Non-pigmented ciliary epithelial cell (primary cell): ENCODE data around the gene MAST4.
"Not testable (repeated sequence)": the region's sequence is repeated elsewhere in the genome, so short reads cannot be mapped to it uniquely, and the experiment has no call there.

ENCODE experiments used
- DNase-seq: peaks from one replicate; pipeline ENCODE4 v3.0.0-alpha.2; 2010; ENCODE audit warnings: low read depth

Gene MAST4

DNA sequence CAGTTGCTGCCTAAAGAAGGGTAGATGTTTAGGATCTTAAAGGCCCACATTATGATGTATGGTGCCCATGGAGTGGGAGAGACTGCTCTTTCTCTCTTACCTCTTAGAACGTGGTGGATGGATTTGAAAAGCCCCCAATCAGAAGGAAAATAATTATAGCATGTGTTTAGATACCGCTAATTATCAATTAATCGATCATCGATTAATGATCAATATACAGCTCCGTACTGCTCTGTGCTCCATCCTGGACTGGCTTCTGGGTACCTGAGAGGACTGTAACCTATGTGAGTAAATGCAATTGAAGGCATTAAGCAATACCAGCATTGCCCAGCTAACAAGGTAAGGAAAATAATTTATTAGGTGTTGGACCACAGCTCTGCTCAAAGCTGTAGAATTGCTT, 149.1 kb downstream of the MAST4 start:
- DNase-seq: no peak

DNA sequence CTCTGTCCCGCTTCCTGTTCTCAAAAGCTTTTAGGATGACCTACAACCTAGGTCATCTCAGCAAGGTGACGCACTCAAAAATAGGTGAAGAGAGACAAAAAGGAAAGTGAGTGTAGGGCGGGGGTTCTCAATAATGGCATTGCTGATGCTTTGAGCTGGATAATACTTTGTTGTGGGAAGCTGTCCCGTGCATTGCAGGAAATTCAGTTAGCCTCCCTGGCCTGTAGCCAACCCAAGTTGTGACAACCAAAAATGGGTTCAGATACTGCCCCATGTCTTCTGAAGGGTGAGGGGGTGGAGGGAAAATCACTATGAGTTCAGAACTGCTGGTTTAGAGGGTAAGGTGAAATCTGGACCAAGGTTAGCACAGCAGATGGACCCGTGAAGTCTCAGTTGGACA, 151.4 kb downstream of the MAST4 start:
- no peak for DNase-seq

DNA sequence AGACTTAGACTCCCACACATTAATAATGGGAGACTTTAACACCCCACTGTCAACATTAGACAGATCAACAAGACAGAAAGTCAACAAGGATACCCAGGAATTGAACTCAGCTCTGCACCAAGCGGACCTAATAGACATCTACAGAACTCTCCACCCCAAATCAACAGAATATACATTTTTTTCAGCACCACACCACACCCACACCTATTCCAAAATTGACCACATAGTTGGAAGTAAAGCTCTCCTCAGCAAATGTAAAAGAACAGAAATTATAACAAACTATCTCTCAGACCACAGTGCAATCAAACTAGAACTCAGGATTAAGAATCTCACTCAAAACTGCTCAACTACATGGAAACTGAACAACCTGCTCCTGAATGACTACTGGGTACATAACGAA, 156.5 kb downstream of the MAST4 start:
- DNase-seq: not testable (repeated sequence)

DNA sequence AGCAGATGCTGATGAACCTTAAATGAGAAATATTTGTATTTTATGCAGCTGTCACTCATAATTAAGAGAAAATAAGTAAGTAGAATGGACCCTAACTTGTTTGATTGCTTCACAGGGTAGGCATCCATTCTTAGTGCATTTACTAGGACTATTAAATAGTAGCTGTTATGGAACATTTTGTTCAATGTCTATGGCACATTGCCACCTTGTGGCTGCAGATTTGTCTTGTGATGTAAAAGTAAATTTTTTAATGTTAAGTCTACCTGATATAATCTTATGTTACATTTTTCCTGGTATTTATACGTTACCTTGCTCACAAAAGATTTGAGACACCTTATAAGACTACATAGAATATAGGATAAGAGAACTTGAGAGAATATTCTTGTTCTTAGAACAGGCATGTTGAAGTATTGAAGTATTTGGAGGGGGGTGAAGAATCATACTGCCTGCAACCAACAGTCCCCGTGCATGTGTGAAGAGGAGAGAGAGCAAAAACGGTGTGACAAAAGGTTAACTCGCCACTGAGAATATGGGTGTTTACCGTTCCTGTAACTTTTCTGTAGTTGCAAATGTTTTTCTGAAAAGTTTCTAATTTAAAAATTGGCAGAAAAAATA, 161.1 kb downstream of the MAST4 start:
- peak; percentile 31 for DNase-seq

DNA sequence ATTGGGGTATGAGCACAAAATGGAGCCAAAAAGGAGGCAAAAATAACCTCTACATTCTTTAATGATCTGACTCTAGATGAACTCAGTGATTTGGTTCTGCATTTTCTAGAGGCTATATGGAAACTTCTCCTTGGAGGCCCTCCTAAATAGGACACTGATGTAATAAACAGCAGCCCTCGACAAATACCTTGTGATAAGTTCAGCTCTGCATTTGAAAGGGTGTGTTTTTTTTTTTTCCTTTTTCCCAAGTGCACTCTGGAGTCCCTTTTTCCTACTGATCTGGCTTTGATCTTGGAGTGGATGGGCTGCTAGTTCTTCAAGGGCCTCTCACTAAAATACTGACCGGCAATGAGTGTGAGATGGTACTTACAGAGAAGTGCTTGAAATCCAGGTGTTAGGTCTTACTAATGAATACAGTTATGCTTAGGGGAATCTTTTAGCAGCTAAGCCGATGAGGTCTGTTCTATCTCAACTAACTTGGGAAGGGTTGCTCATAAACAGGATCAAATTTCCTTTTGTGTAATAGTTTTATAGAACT, 161.7 kb downstream of the MAST4 start:
- no peak for DNase-seq

DNA sequence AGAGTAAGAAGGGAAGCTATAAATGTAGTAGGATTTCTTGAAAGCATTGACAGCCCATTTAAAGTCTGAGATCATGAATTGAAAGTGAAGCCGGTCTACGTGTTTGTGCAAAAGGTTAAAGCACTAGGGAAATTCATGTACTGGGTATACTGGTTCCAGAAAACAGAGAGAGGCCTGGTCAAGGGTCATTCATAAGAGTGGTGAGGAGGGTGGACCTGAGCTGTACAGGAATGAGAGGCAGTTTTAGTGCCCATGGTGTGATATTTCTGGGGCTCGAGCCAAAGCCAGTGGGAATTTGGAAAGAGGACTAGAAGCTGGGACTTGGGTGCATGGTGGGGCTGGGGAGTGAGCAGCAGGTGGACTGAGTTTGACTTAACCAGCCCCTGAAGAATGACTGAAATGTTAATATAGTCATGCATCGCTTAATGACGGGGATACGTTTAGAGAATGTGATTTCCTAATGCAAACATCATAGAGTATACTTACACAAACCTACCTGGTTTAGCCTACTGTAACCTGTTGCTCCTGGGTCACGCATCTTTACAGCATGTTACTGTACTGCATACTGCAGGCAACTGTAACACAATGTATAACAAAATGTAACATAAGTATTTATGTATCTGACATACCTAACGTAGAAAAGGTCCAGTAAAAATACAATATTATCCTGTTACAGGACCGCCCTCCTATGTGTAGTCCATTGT, 173.0 kb downstream of the MAST4 start:
- DNase-seq: no peak

DNA sequence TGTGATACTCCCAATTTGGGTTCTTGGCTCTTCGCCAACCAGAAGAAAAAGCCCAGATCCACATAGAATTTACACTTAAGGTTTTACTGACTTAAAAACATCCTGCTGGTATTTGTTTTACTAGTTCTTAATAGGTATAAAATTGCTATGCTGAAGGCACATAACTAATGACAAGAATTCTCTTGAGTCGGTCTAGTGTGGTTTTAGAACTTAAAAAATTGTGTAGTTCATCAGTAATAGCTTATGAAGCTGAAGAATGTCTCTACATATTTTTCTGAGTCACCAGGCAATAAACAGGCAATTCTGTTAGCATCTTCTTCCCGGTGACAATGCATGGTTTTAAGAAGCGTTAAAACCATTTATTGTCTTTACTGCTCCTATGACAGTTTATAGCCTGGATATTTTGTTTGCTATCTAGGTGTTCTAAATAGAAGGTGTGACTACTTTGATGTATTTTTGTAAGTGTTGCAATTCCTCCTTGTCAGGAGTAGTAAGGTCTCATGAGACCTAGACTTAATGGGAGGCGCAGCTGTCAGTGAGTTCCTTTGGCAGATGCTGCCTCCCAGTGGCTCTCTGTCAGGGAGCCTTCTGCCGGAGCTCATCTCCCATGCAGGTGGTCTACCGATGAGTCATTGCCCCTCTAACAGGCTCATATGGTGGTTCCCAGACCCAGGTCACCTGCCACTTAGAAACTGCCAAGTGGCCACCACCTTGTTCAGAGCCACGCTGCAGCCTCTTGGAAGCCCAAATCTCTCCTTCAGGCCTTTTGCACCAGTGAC, 173.8 kb downstream of the MAST4 start:
- no peak for DNase-seq

DNA sequence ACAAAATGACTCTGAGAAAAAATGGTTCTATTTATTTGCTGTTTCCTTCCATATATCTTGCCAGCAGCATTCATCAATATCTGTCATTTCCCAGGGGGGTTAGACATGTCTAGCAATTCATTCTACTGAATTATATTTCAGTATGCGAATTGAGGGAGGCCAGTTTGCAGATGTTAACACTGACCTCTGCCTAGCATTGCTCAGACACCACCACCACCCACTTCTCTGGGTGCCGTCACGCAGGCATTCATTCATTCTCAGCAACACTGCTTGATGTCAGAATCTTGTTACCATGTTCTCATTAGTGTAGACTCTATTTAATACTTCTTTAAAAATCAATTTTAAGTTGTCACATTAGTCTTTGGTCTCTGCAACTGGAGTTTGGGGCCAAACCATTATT, 181.7 kb downstream of the MAST4 start:
- no peak for DNase-seq

DNA sequence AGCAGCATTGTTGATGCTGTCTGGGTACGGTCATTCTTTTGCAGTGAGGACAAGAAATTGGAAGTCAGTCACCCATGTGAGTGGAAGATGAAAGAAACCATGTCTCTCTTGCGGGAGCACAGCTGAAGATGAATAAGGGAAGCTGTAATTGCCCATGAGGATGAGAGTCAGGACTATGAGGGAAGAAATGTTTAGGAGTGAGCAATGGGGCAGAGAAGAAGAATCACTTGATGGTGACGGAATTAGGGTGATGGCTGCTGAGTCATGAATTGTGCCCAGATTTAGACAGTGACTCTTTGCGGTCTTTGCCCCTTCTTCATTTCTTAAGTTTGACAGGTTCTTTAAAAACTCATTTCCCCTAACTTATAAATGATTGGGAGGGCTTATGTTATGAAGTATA, 183.3 kb downstream of the MAST4 start:
- no peak for DNase-seq

DNA sequence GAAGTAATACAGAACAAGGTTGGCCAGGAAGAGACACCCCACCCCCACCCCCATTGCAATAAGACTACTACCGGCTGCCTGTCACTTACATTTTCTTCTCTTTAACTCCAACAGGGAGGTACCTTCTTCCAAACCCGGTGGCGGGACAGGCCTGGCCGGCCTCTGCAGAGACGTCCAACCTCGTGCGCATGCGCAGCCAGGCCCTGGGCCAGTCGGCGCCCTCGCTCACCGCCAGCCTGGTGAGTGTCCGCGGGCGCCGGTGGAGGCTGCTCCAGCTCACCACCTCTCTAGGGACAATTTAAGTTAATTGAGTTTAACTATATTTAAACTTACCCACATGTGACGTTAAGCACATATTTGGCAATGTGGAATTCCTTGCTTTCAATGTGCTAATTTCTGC, 192.4 kb downstream of the MAST4 start:
- no peak for DNase-seq

DNA sequence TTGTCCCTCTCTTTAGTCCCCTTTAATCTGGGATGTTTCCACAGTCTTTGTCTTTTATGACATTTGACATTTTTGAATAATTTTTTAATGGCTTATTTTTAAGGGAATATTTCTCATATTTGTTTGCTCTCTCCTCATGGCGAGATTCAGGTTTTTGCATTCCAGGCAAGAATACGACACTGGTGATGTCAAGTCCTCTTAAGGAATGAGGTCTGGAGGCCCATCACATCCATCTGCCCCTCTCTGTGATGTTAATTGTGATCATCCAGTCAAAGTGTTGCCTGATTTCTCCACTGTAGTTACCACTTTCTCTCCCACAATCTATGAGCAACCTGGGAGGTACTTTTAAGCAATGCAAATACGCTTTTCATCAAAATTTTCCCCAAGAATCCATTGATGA, 193.2 kb downstream of the MAST4 start:
- no peak for DNase-seq

DNA sequence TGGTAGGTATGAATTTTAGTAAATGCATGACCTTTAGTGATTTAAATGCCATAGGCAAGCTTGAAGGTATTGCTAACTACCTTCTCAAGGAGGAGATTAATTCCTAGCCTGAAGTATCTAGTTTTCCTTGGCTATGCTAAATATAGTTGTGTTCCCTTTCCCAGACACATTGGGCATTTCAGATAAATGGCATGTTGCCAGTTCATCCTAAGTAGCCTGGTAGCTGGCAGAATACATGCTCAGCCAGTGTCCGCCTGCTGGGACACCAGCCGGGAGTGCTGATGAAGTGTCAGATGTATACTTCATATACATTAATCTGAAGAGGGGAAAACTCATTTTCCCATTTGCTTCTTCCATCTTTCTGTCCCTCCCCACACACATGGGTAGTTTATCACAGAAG, 196.9 kb downstream of the MAST4 start:
- DNase-seq: no peak

DNA sequence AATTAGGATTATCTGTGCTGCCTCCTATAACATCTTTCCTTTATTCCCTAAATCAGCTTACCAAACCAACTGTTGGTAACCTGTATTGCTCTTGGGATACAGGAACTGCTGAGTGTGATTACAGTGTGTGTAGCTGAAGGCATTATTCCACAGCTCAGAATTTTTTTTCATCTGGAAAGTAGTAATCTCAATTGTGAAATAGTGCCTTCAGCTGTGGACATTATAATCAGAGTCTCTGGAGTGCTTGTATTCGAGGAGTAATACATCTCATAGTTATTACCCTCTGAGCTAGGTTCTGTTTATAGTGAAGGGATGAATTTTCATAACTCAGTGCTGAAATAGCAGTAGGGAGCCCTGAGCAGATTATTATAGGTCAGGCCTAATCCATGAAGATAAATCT, 199.5 kb downstream of the MAST4 start:
- no peak for DNase-seq

DNA sequence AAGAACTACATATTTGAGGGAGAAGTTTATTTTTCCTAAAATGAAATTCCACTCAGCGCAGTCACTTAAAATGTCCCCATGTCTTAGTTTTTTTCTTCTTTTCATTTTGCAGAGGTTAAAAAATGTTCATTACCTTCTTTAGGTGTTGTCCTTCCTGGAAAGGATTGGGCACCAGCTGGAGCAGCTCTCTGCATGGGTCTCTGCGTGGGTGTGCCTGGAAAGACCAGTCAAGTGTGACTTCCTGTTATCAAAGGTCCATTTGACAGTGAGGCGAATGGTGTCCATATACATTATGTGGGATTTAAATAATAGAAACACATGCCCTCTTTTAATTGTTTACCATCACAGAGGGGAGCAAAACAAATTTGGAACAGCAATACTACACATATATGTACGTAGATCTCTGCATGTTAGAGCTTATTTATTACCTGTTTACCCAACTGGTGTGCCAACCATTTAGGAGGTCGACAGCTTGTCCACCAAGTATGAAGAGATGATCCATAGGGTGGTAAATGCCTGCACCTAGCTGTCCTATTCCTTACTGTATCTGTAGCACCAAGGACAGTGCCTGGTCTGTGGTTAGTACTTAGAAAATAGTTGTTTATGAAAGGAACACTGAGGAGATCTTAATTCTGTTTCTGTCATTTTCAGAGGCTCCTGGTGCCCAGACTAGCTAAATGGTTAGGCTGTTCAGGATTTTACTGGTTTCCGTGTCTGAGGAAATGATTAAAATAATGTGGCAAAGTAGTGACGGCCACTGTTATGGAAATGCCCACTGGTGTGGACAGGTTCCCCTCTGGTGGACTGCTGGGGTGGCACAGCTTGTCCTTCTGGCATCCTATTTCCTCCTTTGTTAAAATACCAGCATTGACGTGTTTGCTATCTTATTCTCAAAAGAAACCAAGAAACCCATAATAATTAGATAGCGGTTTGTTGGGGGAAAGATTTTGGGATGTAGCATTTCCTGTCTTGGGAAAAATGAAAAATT, 200.4 kb downstream of the MAST4 start:
- no peak for DNase-seq

DNA sequence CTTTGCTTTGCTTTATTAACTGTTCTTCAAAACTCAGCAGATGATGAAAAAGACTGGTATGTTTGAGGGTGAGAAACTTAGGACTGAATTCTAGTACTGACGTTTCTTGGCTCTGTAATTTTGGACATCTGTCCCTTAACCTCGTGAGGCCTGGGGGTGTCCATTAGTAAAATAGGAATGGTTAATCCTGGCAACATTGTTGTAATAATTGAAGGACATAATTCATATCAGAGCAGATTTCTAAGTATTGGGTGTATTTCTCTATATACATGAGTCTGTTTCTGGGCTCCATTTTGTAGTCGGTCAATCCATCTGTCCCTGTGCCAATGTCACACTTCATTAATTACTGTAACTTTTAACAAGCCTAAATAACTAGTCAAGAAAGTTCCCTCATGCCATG, 206.7 kb downstream of the MAST4 start:
- no peak for DNase-seq

DNA sequence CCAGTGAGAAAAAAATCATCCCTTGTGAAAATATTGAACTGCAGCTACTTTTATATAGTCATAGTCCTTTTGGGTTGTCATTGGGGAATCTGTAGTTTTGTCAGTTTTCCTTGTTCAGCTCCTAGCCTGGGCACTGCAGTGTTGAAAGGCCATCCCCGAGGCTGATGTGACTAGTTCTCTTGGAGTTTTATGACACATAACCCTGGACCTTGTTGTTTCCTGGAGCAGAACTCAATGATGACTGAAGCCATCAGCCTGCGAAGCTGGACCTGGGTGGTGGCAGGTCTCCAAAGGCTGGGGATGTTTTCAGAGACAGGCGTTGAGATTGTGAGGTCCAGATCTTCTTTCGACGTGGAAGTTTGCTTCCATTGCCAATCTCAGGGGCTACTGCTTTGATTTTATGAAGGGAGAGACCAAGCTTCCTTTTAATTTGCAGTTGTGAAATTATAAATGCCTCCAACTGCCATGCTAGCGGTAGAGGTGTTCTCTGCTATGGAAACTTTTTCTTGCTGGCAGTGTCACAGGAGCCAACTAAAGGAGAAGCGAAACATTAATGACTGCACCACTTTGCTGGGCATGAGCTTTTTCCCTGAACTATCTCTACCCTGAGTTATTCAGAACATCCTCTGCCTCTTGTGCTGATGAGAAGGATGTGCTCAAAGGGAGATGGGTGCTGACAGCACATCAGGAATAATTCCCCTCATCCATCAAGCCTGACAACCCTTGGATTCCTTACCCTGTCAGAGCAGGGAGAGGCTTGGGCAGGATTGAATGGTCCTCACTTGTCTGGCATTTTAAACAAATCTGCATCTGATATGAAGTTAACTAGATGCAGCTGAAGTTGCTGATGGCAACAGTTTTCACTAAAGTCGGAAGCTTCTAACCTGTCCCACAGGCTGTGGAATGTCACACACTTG, 209.6 kb downstream of the MAST4 start:
- no peak for DNase-seq

DNA sequence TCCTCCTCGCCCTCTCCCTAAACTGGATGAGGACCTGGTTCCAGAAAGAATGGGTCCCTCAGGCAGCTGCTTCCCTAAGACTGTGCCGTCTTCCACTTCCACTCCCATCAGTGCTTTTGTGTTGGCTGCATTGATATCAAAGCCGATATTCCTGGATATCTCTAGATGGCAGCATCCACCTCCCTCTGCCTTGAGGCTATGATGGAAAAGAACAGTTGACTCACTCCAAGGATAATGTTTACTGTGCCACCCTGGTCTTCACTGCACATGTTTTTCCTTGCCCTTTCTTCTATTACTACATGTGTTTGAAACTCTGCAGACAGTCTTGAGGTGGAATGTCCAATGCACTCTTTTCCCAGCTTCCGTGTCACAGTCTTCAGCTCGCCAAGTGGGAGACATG, 211.6 kb downstream of the MAST4 start:
- DNase-seq: peak; percentile 9

DNA sequence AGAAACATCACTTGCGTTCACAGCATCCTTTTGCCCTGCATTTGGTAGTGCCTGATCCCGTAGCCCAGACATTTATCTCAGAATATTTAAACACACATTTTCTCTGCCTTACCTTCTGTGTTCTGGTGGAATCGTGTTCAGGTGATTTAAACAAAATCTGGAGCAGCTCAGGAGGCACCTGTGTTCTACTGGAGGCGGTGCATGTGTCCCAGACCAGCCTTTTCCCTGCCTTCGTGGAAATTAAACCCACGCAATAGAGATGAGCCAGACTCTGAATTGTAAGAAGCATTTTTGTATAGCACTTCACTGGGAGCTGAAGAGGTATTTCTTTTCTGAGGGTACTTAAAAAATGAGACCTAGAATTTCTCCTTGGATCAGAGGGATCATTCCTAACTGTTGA, 212.5 kb downstream of the MAST4 start:
- no peak for DNase-seq

DNA sequence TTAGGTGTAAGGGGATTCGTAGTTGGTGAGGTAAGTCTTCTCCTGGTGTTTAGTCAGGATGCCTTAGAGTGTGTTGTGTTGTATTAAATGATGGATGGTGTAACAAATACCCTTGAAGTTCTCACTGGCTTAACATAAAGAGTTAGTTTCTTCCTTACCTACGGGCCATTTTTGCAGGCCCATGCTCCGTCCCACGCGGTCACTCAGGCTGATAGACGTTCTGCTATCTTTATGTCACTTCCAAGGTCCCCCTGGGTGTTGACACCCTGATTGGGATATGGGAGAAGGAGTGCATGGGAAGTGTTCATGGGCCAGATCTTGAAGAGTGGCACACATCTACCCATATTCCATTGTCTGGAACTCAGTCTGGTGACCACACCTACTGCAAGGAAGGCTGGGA, 214.0 kb downstream of the MAST4 start:
- DNase-seq: no peak

DNA sequence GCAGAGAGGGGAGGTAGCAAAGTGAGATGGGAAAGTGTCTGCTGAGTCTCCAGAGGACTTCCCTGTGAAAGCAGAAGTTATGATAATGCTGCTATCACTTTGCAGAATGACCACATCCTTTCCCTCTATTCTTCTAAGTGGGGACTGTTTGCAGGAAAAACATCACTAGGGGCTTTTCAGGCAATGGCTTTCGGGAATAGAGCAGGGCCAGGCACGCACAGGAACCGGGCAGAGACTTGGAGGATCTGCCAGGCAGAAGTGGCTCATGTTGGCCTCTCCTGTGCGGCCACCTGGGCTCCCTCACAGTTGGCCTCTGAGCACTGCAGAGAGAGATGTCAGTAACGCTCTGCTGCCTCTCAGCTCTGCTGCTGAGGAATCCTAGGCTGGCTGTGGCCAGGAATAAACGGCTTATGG, 214.7 kb downstream of the MAST4 start:
- no peak for DNase-seq

DNA sequence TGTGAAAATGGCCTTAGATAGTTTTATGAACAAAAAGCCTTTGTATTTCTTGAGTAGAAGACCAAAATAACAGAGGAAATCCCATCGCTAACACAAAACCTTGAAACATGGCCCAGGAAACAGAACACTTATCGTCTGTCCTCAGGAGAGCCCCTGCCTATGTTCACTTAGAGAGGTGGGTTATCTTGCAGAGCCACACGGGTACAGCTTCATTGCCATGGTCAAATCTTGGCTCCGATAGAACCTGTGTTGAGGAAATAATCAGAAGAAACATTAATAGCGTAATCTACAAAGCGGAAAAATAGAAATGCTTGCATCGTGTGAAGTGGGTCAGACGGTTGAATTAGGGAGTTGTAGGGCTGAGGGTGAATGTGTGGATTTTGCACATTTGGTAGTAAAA, 216.1 kb downstream of the MAST4 start:
- DNase-seq: no peak
